HuH-7.5 (cell line): ENCODE data around the gene ITGB8.
"Not testable (repeated sequence)": the region's sequence is repeated elsewhere in the genome, so short reads cannot be mapped to it uniquely, and the experiment has no call there.

ENCODE experiments used
- DNase-seq: peaks from one replicate; pipeline ENCODE4 v3.0.0; 2011; ENCODE audit warnings: low spot score

ITGB8 gene

DNA sequence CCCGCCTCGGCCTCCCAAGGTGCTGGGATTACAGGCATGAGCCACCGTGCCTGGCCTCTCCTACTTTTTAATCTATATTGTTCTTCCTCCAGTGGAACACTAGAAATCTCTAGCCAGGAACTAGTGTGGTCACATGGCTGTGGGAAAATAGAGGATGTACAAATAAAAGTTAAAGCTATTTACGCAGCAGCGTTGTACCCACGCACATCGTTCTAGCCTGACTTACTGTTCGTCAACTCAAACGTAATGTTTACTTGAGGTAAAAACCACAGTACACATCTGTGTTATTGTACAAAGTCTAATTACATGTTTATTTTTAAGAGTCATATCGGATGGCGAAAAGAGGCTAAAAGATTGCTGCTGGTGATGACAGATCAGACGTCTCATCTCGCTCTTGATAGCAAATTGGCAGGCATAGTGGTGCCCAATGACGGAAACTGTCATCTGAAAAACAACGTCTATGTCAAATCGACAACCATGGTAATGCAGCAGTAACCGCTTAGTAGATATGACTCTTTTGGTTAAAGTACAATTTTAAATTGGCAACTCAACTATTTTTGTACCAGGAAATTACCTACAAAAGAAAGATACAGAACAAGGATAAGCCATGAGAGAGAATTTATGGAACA is 50.8 kb downstream of the ITGB8 start:
- no peak for DNase-seq

DNA sequence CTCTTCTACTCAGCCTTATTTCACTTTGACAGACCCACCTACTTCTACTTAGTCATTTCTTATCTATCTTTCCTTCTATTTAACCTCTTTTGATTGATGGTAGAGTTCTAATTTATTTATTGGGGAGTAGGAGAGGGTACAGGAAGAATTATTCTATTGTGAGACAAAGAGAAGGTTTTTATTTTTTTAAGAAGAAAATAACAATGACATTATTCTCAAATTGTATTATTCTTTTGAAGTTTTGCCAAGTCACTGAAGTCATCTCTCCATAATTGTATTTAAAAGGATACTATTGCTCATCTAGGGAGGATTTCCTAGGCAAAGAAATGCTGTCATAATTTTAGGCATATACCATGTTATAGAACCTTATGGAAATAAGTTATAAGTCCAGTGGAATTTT is 52.7 kb downstream of the ITGB8 start:
- DNase-seq, result no peak

DNA sequence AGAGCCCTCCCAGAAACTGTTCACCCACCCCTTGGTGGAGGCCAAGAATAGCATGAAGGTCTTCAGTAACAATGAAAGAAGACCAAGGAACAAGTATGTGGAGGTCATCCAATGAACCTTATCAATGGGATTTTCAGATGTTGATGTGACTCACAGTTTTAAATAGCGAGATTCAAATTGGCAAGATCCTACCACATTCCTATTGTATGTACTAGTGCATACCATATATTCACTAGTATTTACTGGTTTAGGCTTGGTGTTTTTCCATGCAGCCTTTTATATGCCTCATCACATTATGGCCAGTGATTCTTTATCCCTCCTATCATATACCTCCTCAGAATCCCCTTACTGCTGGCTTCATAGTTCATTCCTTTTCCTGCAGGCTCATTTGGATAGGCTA is 54.4 kb downstream of the ITGB8 start:
- DNase-seq, result no peak

DNA sequence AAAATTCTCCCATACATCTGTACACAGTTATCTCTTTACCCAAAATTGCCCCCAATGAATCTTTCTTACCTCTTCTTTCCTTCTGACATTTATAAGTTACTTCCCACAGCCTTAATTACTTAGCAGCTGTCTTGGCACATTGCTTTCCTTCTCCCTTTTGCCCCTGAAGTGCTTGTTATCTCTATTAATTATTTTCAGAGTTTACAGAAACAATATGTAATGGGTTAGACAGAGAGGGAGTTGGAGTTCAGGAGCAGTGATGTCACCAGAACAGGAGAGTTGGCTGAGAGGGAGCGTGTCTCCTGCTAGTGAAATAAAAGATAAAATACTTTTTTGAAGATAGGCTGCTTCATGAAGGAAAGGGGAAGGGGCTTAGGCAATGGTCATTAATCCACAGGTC is 57.4 kb downstream of the ITGB8 start:
- DNase-seq, result no peak

DNA sequence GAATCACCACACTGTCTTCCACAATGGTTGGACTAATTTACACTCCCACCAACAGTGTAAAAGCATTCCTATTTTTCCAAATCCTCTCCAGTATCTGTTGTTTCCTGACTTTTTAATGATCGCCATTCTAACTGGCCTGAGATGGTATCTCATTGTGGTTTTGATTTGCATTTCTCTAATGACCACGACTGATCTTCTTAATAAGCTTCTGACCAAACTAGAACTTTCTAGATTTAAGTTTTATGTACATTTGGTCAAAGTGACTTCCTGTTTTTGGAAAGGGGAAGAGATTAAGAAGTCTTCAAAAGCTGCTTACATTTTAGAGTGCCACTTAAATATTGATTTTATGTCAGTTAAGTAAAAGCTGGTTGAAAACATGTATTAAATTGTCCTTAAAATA is 58.5 kb downstream of the ITGB8 start:
- not testable (repeated sequence) for DNase-seq

DNA sequence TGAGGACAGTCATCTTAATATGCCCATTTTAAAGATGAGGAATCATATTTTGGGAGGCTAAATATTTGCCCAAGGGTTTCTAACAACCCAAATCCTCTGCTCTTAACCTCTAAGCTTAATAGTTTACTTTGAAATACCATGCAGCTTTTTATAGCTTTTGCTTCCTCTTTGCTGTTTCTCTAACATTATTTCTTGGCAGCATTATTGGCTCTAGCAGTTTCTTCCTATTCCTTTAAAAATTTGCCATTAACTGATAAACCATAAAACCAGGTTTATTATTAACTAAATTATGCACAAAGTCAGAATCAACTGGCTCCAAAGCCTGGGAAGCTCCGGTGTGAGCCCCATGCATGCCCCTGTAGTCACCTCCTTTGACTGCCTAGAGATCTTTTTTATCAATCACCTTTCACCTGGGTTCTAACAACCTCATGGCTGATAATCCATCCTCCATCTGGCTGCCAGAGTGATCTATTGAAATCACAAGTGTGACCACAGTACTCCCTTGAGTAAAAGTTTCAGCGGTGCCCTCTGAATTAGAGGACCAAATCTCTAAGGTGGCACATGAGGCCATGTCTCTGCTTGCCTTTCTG is 62.4 kb downstream of the ITGB8 start:
- no peak for DNase-seq

DNA sequence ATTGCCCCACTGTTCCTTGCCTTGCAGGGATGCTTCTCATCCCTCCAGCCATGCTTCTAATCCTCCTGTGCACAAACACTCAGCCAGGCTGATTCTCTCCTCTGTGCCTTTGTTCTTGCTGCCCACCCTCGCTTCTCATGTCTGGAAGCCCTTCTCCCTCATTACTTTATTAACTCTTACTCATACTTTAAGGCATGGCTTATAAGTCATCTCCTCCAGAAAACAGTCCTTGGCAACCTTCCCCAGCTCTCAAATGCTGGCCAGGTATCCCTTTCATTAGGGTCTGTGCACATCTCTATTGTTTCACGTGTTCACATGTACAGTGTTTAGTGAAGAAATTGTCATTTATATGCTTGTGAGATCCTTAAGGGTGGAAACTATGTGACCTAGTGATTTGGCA is 62.9 kb downstream of the ITGB8 start:
- DNase-seq, result no peak

DNA sequence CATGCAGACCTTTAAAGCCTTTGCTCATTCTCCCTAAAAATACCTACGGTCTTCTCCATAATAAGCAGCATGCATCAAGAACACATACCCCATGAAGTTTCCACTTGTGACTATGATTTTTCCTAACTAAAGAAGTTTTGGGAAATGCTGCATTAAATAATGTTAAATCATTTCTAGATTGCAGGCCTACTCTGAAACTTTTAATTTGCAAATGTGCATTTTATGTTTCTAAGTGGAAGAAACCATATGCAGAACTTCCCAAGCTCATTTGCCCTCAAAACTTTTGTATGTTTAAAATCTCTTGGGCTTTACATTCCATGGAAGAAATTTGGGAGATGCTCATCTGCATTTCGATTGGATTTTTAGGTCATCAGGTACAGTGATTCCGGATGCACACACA is 63.6 kb downstream of the ITGB8 start:
- DNase-seq, result no peak

DNA sequence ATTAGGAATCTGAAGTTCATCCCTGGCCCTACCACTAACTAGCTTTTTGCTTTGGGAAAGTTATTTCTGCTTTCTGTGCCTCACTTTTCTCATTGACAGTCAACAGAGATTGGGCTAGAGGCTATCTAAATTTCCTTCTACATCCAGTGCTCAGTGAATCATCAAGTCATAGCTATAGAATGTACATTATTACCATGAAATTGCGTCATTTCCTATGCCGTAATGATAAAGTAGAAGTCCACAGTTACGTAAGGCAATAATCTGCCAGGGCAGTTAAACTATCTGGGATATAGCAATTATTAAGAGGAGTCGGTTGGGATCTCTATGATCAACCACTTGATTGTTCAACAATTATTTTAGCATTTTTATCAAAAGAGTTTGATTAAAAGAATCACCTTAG is 64.4 kb downstream of the ITGB8 start:
- DNase-seq, result no peak

DNA sequence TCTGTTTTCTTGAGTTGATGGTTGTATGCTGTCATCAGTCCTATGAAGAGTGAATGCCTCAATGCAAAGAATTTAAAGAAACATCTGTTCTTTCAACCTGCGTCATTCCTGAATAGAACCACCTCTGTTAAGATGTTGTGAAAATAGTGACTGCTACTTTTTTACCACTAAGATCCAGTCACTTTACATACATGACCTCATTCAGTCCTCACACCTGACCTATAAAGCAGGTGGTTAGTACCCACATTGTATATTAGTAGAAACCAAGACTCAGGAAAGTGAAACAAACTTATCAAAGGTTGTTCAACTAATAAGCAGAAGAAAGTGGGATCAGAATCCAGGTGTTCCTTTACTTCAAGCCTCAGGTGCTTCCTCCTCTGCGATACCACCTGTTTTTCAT is 64.8 kb downstream of the ITGB8 start:
- no peak for DNase-seq

DNA sequence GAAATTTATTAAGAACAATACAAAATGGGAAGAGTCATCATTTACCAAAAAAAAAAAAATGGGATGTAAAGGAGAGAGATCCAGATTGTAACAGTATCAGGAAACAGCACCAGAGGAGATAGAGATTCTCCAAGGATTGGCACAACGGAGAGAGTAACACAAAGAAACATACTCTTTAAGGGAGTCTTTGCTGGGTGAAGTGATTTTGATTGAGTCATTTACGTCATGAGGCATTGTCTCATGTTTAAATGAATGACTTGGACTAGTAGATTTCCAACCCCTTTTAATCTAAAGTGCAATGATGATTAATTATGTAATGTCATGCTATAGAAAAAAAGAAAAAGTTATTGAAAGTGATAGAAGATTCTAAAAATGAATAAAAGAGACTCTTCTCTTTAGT is 68.8 kb downstream of the ITGB8 start:
- no peak for DNase-seq

DNA sequence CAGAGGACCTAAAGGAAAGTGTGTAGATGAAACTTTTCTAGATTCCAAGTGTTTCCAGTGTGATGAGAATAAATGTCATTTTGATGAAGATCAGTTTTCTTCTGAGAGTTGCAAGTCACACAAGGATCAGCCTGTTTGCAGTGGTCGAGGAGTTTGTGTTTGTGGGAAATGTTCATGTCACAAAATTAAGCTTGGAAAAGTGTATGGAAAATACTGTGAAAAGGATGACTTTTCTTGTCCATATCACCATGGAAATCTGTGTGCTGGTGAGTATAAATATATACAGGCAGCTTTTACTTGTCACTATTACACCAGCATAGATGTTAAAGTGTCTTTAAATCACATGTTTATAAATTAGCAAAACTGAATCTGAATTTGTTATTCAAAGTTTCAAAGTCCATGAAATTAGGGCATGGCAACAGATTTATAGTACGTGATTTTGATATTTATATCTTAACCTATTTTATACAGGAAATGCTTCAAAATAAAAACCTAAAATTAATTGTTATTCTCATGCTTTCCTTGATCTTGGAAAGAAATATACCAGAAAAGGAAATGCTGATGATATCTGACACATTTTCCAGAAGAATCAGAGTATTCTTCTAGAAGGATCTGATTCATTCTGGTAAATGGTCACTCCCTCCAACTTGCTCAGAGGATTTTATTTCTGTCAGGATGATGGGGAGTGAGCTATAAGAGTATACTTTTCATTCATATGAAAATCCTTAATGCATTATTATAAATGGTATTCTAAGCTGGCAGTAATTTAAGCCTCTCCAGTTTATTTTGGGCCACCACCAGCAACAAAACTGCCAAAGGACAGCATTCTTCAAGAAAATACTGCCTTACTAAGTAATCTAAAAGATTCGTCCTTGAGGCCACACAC is 71.4 kb downstream of the ITGB8 start:
- no peak for DNase-seq

DNA sequence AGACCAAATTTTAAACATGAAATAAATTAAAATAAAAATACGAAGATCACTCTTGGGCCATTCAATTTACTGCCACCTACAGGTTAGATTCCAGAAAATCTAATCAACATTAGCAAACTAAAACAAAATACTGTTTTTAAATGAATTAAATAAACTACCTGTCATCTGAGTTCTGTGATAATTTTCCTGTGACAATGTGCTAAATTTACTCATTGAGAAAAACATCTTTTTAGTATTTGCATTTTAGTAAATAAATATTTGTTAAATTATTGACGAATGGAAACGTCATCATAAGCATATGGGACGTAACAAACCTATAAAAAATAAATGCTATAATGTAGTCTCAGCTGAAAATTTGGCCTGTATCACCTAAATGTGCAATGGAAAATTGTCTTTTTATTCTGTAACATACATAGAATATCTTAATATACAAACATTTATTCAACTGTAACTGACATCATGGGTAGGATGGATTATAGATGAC is 72.1 kb downstream of the ITGB8 start:
- no peak for DNase-seq

DNA sequence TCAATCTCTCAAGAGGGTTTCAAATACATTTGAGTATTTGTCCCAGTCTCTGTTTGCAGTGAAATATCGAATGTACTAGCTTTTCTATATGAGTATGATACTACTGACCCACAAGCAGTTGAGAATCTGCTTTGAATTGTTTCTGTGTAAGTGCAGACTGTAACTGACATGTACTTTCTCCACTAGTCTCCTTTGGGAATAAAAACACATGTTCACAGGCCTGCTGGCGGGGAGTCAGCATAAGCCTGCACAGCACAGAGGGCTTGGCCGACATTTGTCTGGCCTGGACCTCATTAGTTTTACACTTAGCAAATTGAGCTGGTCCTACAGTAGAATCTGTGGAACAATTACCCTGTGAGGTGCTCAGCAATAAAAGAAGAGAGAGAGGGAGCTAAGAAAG is 72.6 kb downstream of the ITGB8 start:
- DNase-seq, result no peak

DNA sequence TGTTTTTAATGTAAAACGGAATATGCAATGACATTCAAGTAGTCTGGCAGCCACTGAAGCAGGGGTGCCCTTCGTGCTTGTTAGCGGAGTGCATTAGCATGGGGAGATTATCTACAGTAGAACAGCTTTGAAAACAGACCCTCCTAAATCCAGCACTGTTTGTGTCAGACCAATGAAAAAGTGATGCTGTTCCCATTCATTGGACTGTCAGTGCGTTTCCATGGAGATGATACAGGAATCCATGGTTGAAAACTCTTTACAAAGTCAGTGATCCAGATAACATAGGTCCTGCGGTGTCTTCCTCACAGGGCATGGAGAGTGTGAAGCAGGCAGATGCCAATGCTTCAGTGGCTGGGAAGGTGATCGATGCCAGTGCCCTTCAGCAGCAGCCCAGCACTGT is 73.6 kb downstream of the ITGB8 start:
- no peak for DNase-seq

DNA sequence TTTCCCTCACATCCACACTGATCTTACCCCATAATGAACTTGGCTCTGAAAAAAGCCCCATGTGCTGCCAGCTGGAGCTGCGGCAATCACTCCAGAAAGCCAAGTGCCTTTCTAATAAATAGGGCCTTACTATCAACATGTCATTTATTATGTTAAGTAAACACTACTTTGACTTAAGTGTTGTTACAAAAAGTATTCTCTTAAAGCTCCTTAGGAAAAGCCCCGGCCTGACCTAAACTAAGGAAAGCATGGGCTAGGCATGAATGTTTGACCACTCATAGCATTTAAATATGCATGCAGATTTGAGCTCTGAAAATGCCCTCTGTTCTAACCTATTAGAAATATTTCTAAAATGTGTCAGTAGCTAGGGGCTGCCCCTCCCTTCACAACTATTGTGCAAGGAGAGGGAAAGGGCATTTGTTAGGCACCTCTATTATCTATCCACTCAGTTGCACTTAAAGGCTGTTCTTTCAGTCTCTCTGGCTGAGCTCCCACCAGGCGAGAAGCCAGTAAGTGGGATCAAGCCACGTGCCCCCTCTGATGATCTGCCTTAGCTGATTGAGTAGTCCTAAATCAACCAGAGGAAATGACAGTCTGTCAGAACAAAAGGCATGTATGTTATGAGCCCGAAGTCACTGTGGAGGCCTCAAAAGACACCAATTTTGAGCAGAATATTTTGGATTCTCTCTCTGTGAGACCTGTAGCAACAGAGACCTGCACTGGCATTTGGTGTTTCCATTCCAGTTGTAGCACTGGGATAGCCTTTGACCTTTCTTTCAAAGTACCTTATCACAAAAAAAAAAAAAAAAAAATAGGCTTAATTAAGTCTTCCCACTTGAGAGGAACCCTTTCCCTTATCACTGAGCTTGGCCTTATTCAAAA is 77.1 kb downstream of the ITGB8 start:
- DNase-seq, result no peak

DNA sequence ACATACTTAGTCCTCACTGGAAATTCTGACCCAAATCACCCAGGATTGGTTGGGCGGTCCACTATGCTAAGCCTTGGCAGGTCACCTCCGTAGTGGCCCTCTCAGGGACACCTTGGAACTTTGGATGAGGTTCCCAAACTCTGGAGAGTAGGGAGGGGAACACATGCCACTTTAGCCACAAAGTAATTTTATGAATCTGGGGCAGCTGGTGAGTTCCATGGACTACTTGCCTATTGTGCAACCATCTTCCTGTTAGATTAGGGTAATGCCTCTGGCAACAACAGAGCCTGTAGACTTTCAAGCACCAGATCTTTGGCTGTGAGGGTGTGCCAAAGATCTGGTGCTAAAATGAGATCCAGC is 77.7 kb downstream of the ITGB8 start:
- no peak for DNase-seq

DNA sequence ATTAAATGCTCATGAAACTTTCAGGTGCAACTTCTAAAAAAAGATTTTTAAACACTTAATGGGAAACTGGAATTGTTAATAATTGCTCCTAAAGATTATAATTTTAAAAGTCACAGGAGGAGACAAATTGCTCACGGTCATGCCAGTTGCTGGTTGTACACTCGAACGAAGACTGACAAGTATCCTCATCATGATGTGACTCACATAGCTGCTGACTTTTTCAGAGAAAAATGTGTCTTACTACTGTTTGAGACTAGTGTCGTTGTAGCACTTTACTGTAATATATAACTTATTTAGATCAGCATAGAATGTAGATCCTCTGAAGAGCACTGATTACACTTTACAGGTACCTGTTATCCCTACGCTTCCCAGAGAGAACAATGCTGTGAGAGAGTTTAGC is 79.3 kb downstream of the ITGB8 start:
- DNase-seq, result no peak

DNA sequence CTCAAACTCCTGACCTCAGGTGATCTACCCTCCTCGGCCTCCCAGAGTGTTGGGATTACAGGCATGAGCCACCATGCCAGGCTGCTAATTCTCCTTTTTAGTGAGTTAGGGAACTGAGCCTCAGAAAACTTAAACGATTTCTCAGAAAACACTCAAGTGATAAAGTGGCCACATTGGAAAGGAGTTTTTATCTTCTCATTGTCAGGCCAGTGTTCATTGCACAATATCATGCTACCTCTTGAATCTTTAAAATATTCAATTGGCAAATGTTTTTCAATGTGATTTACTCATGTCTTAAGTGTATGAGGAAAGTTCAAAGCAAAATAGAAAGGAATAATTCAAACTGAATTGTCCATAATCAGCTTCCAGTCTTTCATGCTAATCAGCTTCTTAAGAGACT is 80.7 kb downstream of the ITGB8 start:
- DNase-seq, result no peak

DNA sequence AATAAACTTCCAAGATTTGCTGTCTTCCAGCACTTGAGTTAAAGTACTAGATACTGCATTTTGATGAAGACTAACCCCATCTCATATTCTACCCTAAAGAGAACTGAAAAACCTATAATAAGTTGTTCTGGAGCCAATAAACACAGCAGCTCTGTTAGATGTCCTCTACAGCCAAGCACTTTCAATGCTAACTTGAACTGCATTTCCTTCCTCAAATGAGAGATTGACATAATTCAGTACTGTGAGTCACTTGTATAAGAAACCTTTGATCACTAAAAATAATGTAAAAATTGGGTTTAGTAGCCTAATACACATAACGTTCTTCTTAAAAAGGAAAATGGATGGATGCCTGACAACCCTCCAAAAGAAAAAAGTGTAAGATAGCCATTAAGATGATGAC is 81.3 kb downstream of the ITGB8 start:
- DNase-seq, result no peak

DNA sequence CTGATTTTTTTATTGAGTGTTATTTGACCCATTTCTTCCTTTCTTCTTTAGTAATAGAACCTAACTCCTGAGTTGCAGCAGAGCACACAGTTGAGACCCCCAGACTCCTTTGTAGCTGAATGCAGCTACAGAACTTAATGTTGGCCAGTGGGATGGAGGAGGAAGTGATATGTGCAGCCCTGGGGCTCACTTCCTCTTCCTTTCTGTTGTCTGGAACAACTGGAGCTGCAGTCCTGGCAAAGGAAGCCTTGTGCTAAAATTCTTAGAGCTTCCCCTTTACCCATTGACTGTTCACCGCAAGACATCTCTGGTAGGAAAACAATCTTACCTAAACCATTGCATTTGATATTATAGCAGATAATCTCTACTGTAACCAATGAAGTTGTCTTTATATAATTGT is 86.6 kb downstream of the ITGB8 start:
- no peak for DNase-seq

DNA sequence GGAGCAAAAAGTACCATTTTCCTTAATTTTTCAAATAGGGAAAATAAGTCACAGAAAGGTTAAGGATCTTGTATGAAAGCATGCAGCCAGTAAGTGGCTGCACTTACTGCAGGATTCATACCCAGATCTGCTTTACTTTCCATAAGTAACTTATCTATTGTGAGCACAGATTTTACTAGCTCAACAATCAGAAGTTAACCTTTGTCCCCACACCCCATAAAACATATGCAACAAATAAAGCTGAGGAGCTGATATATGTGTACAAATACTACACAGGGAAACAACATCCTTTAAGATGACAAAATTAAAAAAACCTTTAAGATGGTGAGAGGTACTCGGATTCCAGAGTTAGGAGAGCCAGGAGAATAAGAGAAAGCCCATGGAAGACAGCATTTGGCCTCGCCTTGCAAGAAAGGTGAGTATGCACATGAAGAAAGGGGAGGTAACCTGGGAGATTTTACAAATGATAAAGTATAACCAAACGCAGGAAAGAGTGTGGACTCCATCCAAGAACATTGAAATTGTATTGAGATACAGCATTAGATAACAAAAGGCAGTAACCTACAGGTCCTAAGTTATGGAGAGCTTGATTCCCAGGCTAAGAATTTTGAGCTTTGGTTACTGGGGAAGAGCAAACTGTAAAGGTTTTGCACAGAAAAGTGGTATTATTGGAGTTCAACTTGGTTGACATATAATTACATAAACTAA is 87.1 kb downstream of the ITGB8 start:
- DNase-seq, result no peak
